Suppressor macrophage (primary cell): ENCODE measurements around the gene KCTD15.
A peak's percentile ranks its signal among the peaks of the same experiment; 100 is the strongest.

Experiments used
- DNase-seq, 4 experiments: peaks; one replicate each; pipeline ENCODE4 v3.0.0-alpha.2; 2020 to 2022

The KCTD15 gene

DNA sequence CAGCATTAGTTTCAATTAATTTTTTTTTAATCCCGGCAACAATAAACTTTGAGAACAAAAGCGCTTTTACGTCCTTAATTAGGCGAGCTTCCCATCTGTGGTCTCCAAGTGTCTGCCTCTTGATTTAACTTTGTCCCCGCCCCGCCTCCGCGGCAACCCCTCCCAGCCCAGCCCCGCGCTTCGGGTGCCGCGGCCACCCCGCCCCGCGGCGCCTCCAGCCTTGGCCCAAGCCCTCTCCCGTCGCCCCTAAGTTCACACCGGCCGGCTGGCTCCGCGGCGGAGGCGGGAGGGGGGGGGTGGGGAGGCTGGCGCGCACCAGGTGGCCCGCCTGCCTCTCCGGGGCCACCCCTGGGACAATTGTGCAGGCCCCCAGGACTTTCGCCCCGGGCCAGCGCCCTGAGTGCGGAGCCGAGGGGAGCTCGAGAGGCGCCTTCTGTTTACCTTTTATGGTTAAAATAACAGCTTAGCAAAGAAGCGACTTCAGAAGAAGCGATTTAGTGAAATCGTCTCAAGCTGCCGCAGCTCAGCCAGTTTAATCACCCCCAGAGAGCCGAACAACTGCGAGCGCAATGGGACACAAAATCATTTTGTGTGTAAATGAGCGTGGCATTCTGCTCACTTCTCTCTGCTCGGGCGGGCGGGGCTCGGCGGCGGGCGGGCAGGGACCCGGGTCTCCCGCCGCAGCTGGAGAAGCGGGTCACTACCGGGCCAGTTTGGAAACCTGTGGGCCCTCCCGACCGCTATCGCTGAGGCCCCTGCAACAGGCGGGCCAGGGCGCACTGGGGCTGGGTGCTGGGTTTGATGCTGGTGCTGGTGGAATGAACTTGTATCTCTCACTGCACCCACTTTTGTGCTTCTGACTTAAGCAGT is 1.4 kb downstream of the KCTD15 start:
- peak in 3 of 4 experiments; percentile 17 to 48 (median 48) for DNase-seq

DNA sequence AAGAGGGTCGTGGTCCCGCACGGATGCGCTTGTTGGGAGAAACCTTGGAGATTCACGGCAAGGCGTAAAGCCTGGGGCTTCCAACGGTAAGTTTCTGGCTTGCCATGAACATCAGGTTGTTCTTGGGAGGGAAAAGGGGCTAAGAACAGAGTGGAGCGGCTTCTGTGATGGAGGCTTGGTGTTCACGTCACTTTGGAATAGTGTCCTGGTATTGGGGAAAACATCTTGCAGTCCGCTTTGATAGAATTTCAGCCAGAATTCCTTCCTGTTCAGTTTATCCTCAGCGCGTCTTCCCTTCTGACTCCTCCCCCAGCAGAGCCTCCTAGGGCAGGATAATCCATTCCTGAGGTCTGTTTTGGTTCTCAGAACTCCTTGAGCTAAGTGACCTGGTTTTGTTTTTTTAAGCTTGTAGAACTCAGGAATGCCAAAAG is 2.0 kb downstream of the KCTD15 start:
- no peak for DNase-seq

GRCh38 chr19:33799476-33799875 is 2.8 kb downstream of the KCTD15 start:
- no peak for DNase-seq

GRCh38 chr19:33800012-33800680 is 3.5 kb downstream of the KCTD15 start:
- DNase-seq: no peak

DNA sequence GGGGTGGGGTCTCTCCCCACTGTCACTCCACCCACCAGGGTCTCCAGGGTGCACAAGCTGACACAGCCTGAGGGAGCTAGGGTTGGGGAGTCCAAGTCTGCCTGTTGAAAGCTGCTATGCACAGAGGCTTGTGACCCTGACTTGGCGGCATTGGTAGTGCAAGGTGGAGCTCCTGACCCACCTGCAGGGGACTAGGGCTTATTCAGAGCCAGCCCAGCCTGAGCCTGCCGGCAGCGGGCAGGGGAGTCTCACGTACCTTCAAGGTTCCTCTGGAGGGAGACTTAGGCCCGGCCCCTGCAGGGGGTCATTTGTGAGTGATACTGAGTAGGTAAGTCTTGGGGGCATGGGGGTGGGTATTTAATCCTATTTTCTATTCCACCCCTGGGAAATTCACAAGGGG is 4.7 kb downstream of the KCTD15 start:
- DNase-seq: no peak

GRCh38 chr19:33802001-33802400 is 5.3 kb downstream of the KCTD15 start:
- no peak for DNase-seq

DNA sequence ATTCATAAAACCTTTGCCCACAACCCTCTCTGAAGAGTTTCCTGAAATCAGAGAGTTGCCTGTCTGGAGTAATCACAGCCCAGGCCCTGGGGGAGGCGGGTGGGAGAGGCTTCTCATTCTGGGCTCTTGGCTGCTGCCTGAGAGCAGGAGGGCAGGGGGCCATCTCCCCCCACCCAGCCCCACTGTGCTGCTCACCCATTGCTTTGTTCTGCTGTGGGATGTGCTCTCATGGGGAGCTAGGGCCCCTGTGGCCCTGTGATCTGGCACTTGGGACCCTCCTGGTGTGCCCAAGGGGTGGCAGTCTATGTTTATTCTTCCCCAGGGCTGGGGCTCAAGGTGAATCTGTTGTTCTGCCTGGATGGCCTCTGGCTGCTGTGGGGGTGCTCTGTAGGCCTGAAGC is 6.1 kb downstream of the KCTD15 start:
- no peak for DNase-seq

DNA sequence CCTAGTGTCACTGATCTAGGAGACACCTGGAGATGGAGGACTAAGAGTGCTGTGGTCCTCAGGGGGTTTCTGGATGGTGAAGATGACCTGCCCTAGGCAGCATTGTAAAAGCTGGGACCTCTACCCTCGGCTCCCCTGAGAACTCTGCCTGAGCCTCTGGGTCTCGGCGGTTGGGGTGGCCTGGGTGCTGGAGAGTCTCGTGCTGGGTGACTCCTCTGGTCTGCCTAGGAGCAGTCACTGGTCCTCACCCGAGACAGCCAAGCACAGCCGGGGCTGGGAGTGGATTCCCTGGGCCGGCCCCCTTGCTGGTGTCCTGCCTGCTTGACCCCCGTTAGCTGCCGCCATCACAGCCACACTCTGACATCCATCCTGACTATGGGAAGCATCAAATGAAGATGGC is 6.7 kb downstream of the KCTD15 start:
- no peak for DNase-seq

- no peak for DNase-seq
These were observed 7.5 kb downstream of the KCTD15 start for GRCh38 chr19:33804021-33804799.

GRCh38 chr19:33805313-33805712 is 8.6 kb downstream of the KCTD15 start:
- DNase-seq: no peak

DNA sequence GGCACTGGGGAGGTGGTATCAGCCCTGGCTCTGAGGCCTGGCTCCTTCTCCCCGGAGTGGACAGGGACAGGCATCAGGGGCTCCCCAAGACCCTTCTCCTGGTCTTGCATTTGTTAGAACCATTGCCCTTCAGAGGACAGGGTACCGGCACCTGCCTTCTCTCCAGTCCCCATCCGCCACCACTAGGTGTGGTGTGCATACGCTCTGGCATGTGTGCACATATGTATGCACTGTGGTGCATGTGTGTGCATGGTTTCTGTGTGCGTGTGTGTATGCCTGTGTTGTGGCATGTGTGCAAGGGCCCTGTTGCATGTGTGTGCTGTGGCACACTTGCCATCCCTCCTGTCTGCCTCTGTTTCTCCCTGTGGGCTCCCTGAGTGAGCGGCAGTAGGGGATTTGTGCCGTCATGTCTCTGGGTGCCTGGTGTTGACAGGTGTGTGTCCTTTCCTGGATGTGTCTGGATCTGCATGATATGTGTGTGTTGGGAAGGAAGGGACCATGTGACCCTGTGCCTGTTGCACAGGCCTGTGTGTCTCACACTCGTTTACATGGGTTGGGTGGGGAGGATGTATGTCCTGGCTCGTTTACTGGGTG is 9.3 kb downstream of the KCTD15 start:
- DNase-seq: no peak

DNA sequence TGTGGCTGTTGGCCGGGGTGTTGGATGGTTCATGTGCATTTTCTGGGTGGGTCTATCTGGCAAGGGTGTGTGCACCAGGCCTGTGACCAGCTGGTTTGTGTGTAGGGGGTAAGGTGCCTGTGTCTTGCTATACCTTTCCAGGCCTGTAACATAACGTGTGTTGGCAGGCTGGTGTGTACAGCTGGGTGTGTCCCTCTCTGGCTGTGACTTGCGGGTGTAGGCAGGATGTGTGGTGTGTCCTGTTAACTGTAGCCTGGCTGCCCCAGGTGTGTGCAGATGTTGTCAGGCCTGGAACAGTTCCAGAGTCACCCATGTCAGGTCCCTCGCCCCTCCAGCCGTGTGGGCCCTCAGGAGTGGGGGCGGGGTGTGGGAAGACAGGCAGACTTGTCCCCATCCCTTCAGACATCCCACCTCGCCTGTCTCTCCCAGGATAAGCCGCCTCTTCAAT is 9.8 kb downstream of the KCTD15 start:
- no peak for DNase-seq

DNA sequence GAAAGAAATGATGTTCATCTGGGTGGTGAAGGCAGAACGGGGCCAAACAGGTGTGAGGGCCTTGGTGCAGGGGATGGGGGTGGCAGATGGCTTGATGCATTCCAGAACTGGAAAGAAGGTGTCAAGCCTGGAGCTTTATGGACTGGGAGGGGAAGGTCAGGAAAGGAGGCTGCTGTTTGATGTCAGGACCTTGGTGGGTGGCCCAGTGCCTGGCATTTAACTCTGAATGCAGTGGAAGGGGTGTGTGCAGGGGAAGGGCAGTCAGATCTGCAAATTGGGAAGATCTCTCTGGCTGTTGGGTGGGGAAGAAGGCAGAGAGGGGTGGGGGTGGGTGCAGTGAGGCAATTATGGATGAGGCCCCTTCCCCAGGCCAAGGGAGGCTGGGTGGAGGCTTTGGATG is 11.7 kb downstream of the KCTD15 start:
- no peak for DNase-seq

- no peak for DNase-seq
These were observed 13.3 kb downstream of the KCTD15 start for GRCh38 chr19:33809960-33810359.

GRCh38 chr19:33810821-33811220 is 14.2 kb downstream of the KCTD15 start:
- DNase-seq: no peak

GRCh38 chr19:33811246-33811645 is 14.6 kb downstream of the KCTD15 start:
- no peak for DNase-seq

GRCh38 chr19:33811736-33812387 is 15.2 kb downstream of the KCTD15 start:
- peak; percentile 32 to 66 (median 56) for DNase-seq

DNA sequence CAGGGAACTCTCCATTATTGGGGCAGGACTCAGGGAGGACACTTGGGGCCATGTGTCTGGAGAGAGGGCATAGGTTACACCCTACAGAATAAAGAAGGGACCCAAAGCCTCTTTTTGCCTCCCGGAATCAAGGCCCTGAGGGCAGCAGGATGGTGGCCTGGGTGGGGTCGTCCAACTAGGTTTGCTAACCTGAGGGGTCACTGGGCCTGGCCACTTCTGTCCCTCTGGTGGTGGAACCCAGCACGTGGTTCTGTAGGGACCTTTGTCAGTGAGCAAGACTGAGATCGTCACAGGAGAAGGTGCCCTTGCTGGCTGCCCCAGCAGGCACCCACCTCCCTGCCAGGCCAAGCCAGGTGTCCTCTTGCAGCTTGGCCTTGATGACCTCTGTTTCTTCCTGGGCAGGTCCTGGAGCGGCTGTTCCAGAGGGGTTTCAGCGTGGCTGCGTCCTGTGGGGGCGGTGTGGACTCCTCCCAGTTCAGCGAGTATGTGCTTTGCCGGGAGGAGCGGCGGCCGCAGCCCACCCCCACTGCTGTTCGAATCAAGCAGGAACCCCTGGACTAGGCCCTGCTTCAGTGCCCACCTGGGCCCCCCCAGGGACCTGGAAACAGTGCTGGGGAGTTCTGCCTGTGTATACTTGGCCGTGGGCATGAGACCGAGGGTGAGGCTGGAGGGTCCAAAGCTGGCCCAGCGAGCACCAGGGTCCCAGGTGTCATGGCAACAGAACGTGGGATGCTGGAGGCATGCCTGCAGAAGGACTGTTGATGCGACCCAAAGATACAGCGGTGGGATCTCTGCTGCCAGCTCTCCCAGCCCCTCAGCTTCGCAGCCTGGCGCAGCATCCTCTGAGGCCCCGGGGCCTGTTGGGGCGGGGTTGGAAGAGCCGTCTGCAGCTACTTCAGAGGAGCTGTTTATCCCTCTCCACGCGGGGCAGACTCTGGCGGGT is 16.0 kb downstream of the KCTD15 start:
- no peak for DNase-seq

- DNase-seq: no peak
These were observed 16.9 kb downstream of the KCTD15 start for GRCh38 chr19:33813391-33814101.
